DOHH2 (cell line): ENCODE results near the gene LINGO1.

Experiments
- EZH2phosphoT487 ChIP-seq: fragments of 200-600 bp; sonication (generic); IDR thresholded peaks from 2 replicates; pipeline ENCODE4 v1.6.1; 2017; ENCODE audit warnings: borderline replicate concordance, mild to moderate bottlenecking, antibody characterized with exemption, low read length, moderate library complexity, mixed read lengths
- TF ChIP-seq, protein P1 (sequence below): fragments of 200-600 bp; sonication (generic); IDR thresholded peaks from one replicate; pipeline ENCODE4 v1.5.1; 2014; ENCODE audit warnings: antibody characterized with exemption, mild to moderate bottlenecking, low read depth, low read length; ENCODE audit not compliant: poor library complexity, severe bottlenecking

DNA sequence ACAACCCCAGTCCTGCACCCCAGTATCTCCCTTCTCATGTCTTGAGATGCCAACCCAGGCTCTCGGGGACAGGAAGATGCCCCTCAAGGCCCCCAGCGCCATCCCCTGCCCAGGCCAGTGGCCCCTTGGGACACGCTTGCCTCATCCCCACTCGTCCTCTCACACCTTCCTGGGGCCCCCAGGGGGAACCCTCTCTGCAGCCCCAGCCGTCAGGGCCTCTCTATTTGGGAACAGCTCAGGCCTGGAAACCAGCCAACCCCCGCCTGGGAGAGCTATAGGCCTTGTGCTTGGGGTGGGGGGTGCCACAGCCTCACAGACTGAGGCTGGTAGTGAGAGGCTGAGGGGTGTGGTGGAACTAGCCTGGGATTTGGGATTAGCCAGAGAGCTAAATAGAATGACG lies 7.8 kb downstream of the LINGO1 start:
- TF ChIP-seq, protein P1, sequence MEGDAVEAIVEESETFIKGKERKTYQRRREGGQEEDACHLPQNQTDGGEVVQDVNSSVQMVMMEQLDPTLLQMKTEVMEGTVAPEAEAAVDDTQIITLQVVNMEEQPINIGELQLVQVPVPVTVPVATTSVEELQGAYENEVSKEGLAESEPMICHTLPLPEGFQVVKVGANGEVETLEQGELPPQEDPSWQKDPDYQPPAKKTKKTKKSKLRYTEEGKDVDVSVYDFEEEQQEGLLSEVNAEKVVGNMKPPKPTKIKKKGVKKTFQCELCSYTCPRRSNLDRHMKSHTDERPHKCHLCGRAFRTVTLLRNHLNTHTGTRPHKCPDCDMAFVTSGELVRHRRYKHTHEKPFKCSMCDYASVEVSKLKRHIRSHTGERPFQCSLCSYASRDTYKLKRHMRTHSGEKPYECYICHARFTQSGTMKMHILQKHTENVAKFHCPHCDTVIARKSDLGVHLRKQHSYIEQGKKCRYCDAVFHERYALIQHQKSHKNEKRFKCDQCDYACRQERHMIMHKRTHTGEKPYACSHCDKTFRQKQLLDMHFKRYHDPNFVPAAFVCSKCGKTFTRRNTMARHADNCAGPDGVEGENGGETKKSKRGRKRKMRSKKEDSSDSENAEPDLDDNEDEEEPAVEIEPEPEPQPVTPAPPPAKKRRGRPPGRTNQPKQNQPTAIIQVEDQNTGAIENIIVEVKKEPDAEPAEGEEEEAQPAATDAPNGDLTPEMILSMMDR, result no peak
- no peak for TF ChIP-seq EZH2phosphoT487
